Uterus (tissue), 2 donors: ENCODE results near the gene CEP120.

Source experiments
- POLR2A ChIP-seq, 2 donors: fragments of 450-650 bp; IDR thresholded peaks; one replicate each; pipeline ENCODE4 v1.6.1; 2016; ENCODE audit warnings: antibody characterized with exemption in 2 of 2, mild to moderate bottlenecking in 1 of 2, moderate library complexity in 1 of 2
- TF ChIP-seq, protein P1 (sequence below), 4 experiments: fragments of 200-600 bp in 2 of 4; fragments of 450-650 bp in 2 of 4; sonication (generic) in 2 of 4; IDR thresholded peaks; one replicate each; pipeline ENCODE4 v1.5.1; 2016 to 2019; ENCODE audit warnings: antibody characterized with exemption in 4 of 4, mild to moderate bottlenecking in 2 of 4, moderate library complexity in 1 of 4

DNA sequence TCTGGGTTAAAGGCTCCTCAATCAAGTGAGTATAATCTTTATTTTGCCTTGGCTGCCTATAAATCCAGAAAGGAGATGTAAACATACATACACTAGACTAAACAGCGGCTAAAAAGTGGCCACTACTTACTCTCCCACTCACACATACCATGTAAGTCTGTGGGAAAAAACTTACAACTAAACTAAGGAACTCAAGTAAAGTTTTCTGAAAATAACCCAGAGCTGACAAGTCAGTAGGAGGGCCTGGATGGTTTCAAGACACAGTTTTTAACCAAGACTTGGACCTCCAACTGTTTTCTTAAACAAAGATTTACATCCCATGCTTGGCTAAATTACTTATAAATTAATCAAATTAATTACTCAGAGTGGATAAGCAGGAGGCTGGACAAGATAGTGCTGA, 64.5 kb downstream of the CEP120 start:
- no peak for TF ChIP-seq POLR2A (IDR thresholded peaks at IDR 0.05)
- TF ChIP-seq, protein P1, sequence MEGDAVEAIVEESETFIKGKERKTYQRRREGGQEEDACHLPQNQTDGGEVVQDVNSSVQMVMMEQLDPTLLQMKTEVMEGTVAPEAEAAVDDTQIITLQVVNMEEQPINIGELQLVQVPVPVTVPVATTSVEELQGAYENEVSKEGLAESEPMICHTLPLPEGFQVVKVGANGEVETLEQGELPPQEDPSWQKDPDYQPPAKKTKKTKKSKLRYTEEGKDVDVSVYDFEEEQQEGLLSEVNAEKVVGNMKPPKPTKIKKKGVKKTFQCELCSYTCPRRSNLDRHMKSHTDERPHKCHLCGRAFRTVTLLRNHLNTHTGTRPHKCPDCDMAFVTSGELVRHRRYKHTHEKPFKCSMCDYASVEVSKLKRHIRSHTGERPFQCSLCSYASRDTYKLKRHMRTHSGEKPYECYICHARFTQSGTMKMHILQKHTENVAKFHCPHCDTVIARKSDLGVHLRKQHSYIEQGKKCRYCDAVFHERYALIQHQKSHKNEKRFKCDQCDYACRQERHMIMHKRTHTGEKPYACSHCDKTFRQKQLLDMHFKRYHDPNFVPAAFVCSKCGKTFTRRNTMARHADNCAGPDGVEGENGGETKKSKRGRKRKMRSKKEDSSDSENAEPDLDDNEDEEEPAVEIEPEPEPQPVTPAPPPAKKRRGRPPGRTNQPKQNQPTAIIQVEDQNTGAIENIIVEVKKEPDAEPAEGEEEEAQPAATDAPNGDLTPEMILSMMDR (IDR thresholded peaks at IDR 0.05) = no peak
